Myometrial cell (primary cell): ENCODE results near the gene RASSF1. TPM values are rescaled to one million over a fixed set of nuclear protein-coding genes. Genes with fewer than 3 reads are reported as not detected.

ENCODE experiments used
- total RNA-seq: library from RNA; depleted of rRNA; stranded (reverse); fragments of >200 nt; gene quantifications from 2 replicates; pipeline ENCODE4 v1.2.3, GENCODE V29; 2015

The RASSF1 gene, protein sequence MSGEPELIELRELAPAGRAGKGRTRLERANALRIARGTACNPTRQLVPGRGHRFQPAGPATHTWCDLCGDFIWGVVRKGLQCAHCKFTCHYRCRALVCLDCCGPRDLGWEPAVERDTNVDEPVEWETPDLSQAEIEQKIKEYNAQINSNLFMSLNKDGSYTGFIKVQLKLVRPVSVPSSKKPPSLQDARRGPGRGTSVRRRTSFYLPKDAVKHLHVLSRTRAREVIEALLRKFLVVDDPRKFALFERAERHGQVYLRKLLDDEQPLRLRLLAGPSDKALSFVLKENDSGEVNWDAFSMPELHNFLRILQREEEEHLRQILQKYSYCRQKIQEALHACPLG
- 37.2 and 39.0 TPM in 2 replicates for total RNA-seq

DNA sequence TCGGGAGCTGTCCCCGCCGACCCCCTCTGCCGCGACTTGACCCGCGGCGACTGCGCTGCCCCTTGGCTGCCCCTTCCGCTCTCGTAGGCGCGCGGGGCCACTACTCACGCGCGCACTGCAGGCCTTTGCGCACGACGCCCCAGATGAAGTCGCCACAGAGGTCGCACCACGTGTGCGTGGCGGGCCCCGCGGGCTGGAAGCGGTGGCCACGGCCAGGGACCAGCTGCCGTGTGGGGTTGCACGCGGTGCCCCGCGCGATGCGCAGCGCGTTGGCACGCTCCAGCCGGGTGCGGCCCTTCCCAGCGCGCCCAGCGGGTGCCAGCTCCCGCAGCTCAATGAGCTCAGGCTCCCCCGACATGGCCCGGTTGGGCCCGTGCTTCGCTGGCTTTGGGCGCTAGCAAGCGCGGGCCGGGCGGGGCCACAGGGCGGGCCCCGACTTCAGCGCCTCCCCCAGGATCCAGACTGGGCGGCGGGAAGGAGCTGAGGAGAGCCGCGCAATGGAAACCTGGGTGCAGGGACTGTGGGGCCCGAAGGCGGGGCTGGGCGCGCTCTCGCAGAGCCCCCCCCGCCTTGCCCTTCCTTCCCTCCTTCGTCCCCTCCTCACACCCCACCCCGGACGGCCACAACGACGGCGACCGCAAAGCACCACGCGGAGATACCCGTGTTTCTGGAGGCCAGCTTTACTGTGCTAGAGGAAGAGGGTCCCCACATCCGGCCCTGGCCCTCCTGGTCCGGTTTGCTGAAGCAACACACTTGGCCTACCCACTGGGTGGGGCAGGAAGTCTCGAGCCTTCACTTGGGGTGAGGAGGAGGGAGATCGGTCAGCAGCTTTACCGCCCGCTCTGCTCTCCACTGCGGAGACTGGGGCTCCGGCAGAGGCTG lies at the start of gene RASSF1:
Gene RASSF1 (minus strand): TSS at position 389 of the 882 bp plus-strand sequence. CDS start 31 bp downstream, at position 358.

DNA sequence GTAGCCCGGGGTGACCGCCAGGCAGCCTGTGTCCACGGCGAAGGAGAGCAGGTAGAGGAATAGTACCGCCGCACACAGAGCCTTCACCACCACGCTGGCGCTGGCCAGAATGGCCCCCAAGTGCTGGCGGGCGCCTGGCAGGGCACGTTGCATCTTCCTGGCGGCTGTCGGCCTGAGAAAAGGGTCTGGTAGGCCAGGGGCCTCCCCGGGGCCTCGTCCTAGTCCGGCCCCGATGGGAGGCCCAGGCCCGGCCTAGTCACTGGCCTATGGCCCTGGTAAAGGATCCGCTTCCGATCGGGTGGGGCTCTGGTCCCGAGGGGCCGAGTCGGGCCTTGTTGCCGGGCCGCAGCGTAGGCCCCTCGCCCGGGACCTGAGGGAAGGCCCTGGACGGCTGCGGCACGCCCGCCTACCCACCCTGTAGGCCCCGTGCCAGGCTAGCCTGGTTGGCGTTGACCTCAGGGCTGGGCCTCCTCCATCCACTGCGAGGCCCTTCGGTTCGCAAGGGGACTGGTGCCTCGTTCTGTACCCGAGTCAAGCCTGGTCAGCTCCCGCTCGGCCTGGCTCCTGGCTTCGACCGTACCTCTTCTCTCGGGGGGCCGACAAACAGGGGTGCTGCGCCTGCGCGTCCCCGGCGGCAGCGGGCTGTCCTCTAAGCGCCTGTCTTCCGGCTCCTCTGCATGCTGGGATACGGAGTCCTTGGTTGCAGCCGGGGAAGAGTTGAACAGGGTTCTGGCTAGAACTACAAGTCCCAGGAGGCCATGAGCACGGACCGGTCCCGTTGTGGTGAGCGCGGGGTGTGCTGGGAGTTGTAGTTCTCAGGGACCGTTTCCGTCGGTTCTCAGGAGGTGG lies 18.5 kb upstream of the RASSF1 start, which contains the start of gene TMEM115:
Gene TMEM115 (minus strand): TSS at position 611 of the 849 bp plus-strand sequence. CDS start 458 bp downstream, at position 153.

DNA sequence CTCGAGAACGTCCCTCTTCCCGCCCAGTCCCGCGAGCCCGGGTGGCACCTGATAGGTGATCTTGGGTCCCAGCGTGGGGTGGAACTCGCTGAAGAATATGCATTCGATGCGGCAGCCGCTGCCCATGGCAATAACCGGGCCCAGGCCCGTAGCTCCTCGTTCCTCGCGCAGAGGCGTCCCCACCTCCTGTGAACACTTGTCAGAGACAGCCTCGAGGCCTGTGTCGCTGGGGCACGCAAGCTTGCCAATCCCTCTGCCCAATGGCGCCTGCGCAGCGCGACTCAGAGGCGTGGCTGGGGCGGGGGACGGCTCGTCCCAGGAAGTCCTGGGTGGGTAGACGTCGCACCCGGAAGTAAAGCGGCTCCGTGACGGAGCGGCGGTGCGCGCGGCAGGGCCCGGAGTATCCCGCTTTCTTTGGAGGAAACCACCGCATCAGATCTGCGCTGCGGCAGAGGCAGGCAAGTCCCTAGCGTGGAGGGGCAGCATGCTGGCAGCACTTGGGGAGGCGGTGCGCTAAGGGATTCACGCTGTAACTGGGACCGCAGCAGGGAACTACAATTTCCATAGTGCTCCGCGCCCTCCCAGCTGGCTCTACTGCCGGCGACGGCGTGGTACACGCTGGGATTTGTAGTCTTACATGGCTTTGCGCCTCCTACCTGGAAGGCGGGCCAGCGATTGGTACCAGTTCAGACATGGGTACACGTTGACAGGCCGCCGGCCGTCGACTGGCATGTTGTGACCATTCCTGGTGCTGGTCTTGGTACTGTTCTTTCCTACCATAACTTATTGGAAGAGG lies 10.1 kb upstream of the RASSF1 start, which contains the start of the genes CYB561D2 and NPRL2:
Gene CYB561D2 (plus strand): TSS at position 336 of the 796 bp plus-strand sequence. CDS start 572 bp downstream, outside the sequence.
Gene NPRL2 (minus strand): TSS at position 249 of the 796 bp plus-strand sequence. CDS start 123 bp downstream, at position 126.

DNA sequence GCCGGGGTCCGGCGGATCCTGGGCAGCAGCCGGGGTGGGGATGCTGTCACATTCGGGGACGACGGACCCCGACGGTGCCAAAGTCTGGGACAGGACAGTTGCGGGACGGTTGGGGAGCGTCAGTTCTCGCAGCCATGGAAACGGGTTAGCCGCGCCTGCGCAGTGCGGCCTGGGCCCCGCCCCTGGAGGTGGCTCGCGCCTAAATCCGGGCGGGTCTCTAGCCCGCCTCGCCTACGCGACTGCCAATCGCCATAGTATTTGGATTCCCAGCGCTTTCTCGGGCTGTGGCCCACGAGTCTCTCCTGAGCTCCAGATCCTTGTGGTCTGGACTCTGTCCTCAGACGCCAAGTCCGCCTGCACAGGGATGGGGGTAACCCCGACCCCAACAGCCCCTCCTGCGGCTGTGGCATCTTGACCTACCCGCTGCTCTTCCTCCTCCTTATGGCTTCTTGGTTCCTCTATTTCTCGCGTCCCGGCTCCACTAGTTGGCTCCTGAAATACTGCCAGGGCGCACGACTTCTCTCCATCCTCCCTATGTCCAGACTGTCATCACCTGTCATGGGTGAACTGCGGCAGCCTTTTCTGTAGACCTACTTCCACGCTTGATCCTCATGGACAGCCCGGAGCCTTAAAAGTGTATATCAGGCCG lies 5.1 kb upstream of the RASSF1 start, which contains the start of gene ZMYND10:
Gene ZMYND10 (minus strand): TSS at position 147 of the 649 bp plus-strand sequence. CDS start 153 bp downstream, outside the sequence.

DNA sequence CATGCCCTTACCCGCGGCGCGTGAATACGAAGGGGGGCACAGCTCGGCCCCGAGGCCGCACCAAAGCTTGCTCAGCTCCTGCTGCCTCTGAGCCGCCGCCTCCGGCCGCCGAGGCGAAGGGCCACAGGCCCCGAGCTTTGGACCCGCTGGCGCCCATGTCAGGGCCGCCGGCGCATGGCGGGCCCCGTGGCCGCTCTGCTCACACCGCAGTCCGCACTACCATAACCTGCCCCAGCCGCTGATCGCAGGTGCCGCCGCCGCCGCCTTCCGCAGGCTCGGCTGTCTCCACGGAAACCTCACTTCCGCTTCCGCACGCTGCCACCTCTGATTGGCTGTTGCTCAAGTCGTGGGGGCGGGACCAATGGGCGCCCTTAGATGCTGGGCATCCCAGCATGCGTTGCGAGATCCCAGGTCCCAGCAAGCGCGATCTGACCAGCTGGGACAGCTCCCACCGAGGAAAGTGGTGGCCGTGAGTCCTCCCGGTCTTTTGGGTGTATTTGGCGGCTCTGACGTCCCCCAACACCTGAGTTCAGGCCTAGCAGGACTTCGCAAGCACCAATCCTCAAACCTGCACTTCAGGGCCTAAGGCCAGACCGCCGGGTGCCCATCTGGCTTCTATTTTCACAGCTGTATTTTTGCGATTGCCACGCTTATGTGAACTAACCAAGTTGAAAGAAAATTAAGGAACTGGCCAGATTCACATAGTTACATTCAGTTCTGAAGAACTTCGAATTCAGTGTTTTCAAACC lies 12.5 kb downstream of the RASSF1 start, which contains the start of gene TUSC2:
Gene TUSC2 (minus strand): TSS at position 281 of the 749 bp plus-strand sequence. CDS start 124 bp downstream, at position 157.

DNA sequence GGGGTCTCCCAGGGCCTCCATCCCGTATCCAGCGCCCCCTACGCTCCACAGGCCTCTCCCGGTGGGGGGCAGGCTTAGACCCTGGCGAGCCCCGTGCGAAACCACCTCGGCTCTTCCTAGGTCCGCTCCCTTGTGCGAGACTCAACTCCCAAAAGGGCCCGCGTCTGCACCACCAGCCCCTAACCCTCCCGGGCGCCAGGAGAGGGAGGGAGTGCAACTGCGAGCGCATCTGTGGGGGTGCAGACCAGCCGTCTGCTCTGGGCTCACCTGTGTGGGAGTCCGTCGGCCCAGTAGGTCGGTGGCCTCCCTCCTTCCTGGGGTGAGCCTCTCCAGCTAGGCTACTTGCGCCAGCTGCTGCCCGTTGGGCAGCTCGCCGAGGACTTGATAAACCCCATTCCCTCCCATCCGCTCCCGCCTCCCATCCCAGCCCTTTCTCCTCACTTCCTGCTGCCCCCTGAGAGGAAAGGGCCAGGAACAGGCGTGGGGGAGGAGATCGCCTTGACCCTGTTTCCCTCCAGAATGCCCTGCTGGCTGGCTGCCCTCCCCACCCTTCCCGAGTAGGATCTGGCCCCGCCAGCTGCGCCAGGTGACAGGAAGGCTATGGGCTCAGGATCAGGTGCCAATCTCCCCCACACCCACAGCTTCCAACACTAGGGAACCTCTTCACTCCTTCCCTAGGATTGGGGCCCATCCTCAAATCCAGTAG lies 18.1 kb downstream of the RASSF1 start, which contains the start of gene HYAL2:
Gene HYAL2 (minus strand): TSS at position 360 of the 706 bp plus-strand sequence. CDS start 2,256 bp downstream, outside the sequence.

DNA sequence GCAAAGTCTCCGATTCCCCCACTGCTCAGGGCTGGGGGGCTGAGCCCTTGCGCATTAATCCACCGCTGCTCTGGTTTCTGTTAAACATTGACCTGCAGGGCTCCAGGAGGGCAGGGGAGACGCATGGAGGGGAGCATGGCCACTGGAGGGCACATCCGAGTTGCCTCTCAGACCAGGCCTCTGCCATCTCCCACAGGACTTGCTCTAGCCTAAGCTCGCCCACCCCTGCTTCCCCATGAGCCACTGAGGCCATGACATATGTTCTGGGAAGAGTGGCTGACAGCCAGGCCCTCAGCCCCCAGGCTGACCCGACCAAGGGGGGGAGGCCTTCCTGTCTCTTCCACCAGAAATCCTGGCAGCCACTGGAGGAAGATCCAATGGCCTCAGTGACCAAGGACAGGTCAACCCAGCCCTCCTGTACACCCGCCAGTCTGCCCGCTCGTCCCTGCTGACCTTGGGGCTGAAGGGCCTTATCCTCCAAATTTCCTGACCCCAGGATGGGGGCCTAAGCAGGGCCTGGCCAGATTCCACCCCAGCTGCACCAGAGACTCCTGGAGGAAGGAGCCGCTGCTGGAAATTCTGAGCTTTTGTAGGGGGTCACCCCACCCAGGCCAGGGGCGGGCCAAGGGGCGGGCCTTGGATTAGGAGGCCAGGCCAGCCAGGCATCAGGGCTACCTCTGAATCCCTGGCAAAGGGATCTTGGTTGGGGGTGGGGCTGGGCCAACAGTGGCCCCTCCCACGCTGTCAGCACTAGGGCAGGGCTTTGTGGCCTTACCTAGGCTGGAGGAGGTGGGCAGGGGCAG lies 37.4 kb downstream of the RASSF1 start, which contains the start of gene HYAL1:
Gene HYAL1 (minus strand): TSS at position 562 of the 803 bp plus-strand sequence. CDS start 618 bp downstream, outside the sequence.

DNA sequence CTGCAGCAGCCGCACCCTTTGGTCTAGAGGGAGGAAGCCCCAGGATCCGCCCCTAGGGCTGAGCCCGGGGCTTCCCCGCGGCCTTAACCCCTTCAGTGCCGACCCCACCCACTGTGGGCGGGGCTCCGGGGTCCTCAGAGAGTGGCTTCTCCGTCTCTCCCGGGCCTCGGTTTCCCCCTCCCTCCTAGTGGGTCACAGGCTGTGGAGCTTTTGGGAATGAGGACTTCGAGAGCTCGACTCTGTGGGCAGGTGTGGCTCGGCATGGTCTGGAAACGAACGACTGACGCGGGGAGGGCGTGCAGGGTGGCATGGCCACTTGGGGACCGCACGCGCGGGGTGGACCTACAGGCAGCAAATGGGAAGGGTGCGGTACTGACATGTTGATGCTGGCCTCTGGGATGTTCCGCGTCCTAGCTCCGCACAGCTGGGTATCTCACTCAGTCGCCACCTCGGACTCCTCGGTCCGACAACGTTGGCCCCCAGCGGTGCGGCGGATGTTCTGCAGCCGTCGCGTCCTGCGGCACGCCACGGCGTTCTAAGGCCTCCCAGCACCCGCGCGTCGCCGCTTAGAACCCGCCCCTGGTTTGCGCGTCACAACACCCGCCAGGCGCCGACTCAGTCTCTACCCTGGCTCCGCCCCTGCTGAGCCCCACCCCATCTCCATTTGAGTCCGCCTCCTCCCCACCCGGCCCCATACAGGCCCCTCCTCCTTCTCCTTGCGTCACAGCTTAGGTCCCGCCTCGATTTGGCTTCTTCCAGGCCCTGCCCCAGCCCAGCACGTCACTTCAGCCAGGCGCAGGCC lies 41.6 kb downstream of the RASSF1 start, which contains the start of the genes HYAL3 and NAA80:
Gene HYAL3 (minus strand): TSS at position 570 of the 802 bp plus-strand sequence. CDS start 3,803 bp downstream, outside the sequence.
Gene NAA80 (minus strand): TSS at position 570 of the 802 bp plus-strand sequence. CDS start 1,942 bp downstream, outside the sequence.

DNA sequence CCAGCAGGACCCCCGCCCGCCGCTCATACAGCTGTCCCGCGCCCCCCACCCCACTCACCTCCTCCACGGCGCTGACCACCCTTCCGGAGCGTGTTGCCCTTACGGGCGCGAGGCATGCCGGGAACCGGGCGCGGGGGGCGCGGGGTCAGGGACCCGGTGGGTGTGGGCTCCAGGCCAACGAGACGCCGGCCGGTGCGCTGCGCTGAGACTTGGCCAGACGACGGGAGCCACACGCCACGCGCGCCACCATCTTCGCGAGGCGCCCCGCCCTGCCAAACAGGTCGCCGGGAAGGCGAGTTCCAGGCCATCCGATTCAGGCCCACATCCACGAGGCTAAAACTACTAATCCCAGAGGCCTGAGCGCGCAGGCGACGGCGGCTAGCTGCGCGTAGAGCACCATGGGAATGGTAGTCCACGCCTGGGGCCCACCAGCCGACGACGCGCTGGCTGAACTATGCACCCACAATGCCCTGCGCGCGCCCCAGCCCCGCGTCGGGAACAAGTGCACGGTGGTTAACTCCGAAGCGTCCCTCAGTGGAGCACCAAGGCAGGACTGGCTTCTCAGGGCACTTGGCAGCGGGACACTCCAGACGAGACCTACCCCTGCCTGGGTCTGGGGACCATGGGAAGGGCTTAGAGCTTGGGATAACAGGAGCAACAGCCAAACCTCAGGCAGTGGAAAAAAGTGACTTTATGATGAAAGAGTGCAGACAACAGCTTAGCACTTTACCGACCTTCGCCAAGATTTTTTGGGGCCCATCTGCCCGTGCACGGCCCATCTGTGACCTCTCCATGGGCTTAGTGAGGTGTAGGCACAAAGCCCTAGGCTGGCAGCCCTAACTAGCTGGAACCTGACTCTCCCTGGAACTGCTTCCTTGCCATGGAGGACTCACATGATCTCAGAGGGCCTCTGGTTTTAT lies 48.2 kb downstream of the RASSF1 start, which contains the start of gene IFRD2:
Gene IFRD2 (minus strand): TSS at position 271 of the 920 bp plus-strand sequence. CDS start 155 bp downstream, at position 116.

Other genes with a start within 250 kb of the RASSF1 start
- gene SEMA3F, start 185.5 kb downstream of the RASSF1 start, total RNA-seq, result 5.2 and 7.8 TPM in 2 replicates
- gene GNAT1, start 149.2 kb downstream of the RASSF1 start, total RNA-seq, result not detected in 2 replicates
- not detected in 2 replicates for gene SLC38A3, start 135.6 kb downstream of the RASSF1 start, total RNA-seq
- gene GNAI2, start 104.6 kb downstream of the RASSF1 start, total RNA-seq, result 356 and 418 TPM in 2 replicates
- gene SEMA3B, start 71.7 kb downstream of the RASSF1 start, total RNA-seq, result 19.0 and 23.0 TPM in 2 replicates
- gene LSMEM2, start 61.7 kb downstream of the RASSF1 start, total RNA-seq, result not detected in 2 replicates
- 80.1 and 95.3 TPM in 2 replicates for gene IFRD2, start 48.4 kb downstream of the RASSF1 start, total RNA-seq
- 3.7 and 10.7 TPM in 2 replicates for gene HYAL3, start 41.4 kb downstream of the RASSF1 start, total RNA-seq
- 16.8 and 18.2 TPM in 2 replicates for gene NAA80, start 41.4 kb downstream of the RASSF1 start, total RNA-seq
- 1.7 and 2.8 TPM in 2 replicates for gene HYAL1, start 37.3 kb downstream of the RASSF1 start, total RNA-seq
- gene HYAL2, start 18.1 kb downstream of the RASSF1 start, total RNA-seq, result 74.7 and 83.3 TPM in 2 replicates
- gene TUSC2, start 12.6 kb downstream of the RASSF1 start, total RNA-seq, result 15.0 and 29.4 TPM in 2 replicates
- 1.7 and 3.0 TPM in 2 replicates for gene ZMYND10, start 4.9 kb upstream of the RASSF1 start, total RNA-seq
- 23.2 and 31.7 TPM in 2 replicates for gene NPRL2, start 9.9 kb upstream of the RASSF1 start, total RNA-seq
- 29.6 and 41.5 TPM in 2 replicates for gene CYB561D2, start 10.0 kb upstream of the RASSF1 start, total RNA-seq
- gene TMEM115, start 18.7 kb upstream of the RASSF1 start, total RNA-seq, result 61.1 and 71.2 TPM in 2 replicates
- 0.18 TPM in 1 of 2 replicates, not detected in the other for gene CACNA2D2, start 162.8 kb upstream of the RASSF1 start, total RNA-seq
- 10.7 and 17.2 TPM in 2 replicates for gene C3orf18, start 226.9 kb upstream of the RASSF1 start, total RNA-seq
- 24.8 and 25.9 TPM in 2 replicates for gene HEMK1, start 228.7 kb upstream of the RASSF1 start, total RNA-seq